CD4-positive, alpha-beta memory T cell (primary cell): ENCODE results near the gene GPR153. TPM values are rescaled to one million over a fixed set of nuclear protein-coding genes. Genes with fewer than 3 reads are reported as not detected.

Experiments used
- CTCF ChIA-PET: fragments of 350-600 bp; sonication (Branson Sonifier 250); formaldehyde crosslinking; loops from one replicate; lab custom pipeline; 2021; ENCODE audit warnings: inconsistent platforms; ENCODE audit not compliant: partially characterized antibody; lab: Charles Lee
- POLR2A ChIA-PET: fragments of 350-600 bp; sonication (Branson Sonifier 250); formaldehyde crosslinking; loops from one replicate; lab custom pipeline; 2021; ENCODE audit not compliant: partially characterized antibody; lab: Charles Lee
- DNase-seq, 5 donors: peaks; one replicate each; pipeline versions ENCODE4 v3.0.0 to v3.0.0-alpha.2; 2020 to 2022; ENCODE audit warnings: mixed read lengths in 1 of 5
- H3K27ac ChIP-seq: one replicate; pipeline ENCODE4 v1.7.0; 2013; ENCODE audit warnings: low read depth, low read length
- H3K27me3 ChIP-seq: 2 replicates; pipeline ENCODE4 v1.7.0; 2013; ENCODE audit warnings: mild to moderate bottlenecking, low read length, moderate library complexity; ENCODE audit not compliant: insufficient read depth
- H3K36me3 ChIP-seq: 2 replicates; pipeline ENCODE4 v1.7.0; 2013; ENCODE audit warnings: mild to moderate bottlenecking, low read length, moderate library complexity; ENCODE audit not compliant: insufficient read depth
- H3K4me1 ChIP-seq: 2 replicates; pipeline ENCODE4 v1.7.0; 2013; ENCODE audit warnings: mild to moderate bottlenecking, low read length, moderate library complexity; ENCODE audit not compliant: insufficient read depth
- H3K4me3 ChIP-seq, 2 donors: one replicate each; pipeline ENCODE4 v1.7.0; 2013; ENCODE audit warnings: low read length in 2 of 2, mild to moderate bottlenecking in 1 of 2
- H3K9me3 ChIP-seq, 2 donors: one replicate each; pipeline ENCODE4 v1.7.0; 2013; ENCODE audit warnings: low read length in 2 of 2, control low read depth in 1 of 2; ENCODE audit not compliant: control insufficient read depth in 1 of 2
- H3K27ac Mint-ChIP-seq, 7 donors: one replicate each; pipeline ENCODE4 v1.8.0; 2020 to 2021; ENCODE audit warnings: mixed read lengths in 7 of 7, mild to moderate bottlenecking in 6 of 7, inconsistent platforms in 3 of 7, moderate library complexity in 3 of 7
- H3K27me3 Mint-ChIP-seq, 2 donors: one replicate each; pipeline ENCODE4 v1.8.0; 2020 to 2021; ENCODE audit warnings: mixed read lengths in 2 of 2
- H3K36me3 Mint-ChIP-seq, 2 donors: one replicate each; pipeline ENCODE4 v1.8.0; 2020 to 2021; ENCODE audit warnings: mixed read lengths in 2 of 2, inconsistent platforms in 1 of 2, mild to moderate bottlenecking in 1 of 2
- H3K4me1 Mint-ChIP-seq, 4 donors: one replicate each; pipeline ENCODE4 v1.8.0; 2020 to 2021; ENCODE audit warnings: mixed read lengths in 4 of 4, mild to moderate bottlenecking in 1 of 4
- H3K4me3 Mint-ChIP-seq, 8 donors: one replicate each; pipeline ENCODE4 v1.8.0; 2020 to 2021; ENCODE audit warnings: mixed read lengths in 8 of 8, mild to moderate bottlenecking in 7 of 8, moderate library complexity in 6 of 8, inconsistent platforms in 3 of 8
- H3K9me3 Mint-ChIP-seq, 8 donors: one replicate each; pipeline ENCODE4 v1.8.0; 2020 to 2021; ENCODE audit warnings: mixed read lengths in 8 of 8, mild to moderate bottlenecking in 5 of 8, inconsistent platforms in 3 of 8, moderate library complexity in 1 of 8
- intact Hi-C: fragments of 100-400 bp; cut with micrococcal nuclease; formaldehyde crosslinking; loops from one replicate; pipeline ENCODE4 v1.15.1; 2023
- polyA plus RNA-seq, 2 donors: library from polyadenylated mRNA; unstranded; fragments of 300-500 nt; fragmentation: Illumina TruSeq; gene quantifications; one replicate each; pipeline ENCODE4 v1.2.3, GENCODE V29; 2021
- total RNA-seq, 2 experiments: library from RNA; stranded (reverse); gene quantifications; one replicate each; pipeline ENCODE4 v1.2.3, GENCODE V29; 2021

GPR153 gene
- total and polyA plus RNA-seq, 4 experiments from 2014 or later: 0.32 to 0.33 TPM; not detected in 2

GRCh38 chr1:6286266-6286665 lies 25.4 kb upstream of the GPR153 start:
- Mint-ChIP-seq H3K4me1 (no peaks in the 10 kb centered on the region), H3K36me3 (no peaks in the 10 kb centered on the region), H3K4me3 (no peak overlapping the region), H3K27me3 (no peaks in the 10 kb centered on the region), H3K27ac (no peak overlapping the region), H3K9me3 (no peaks in the 10 kb centered on the region)
- Histone ChIP-seq H3K4me1 (no peaks in the 10 kb centered on the region), H3K27ac (no peak overlapping the region), H3K27me3 (no peaks in the 10 kb centered on the region), H3K9me3 (no peaks in the 10 kb centered on the region), H3K4me3 (no peak overlapping the region), H3K36me3 (no peaks in the 10 kb centered on the region)
- intact Hi-C loops: no loop called here
- DNase-seq: no peak
- POLR2A ChIA-PET: no interaction called here
- CTCF ChIA-PET: no interaction called here

GRCh38 chr1:6285336-6285735 lies 24.4 kb upstream of the GPR153 start:
- H3K27ac Mint-ChIP-seq: no peak overlapping the region
- no peaks in the 10 kb centered on the region for H3K4me1 ChIP-seq
- H3K9me3 ChIP-seq: no peaks in the 10 kb centered on the region
- H3K4me1 Mint-ChIP-seq: no peaks in the 10 kb centered on the region
- H3K27me3 ChIP-seq: no peaks in the 10 kb centered on the region
- no peaks in the 10 kb centered on the region for H3K27me3 Mint-ChIP-seq
- intact Hi-C loops: no loop called here
- no peak overlapping the region for H3K27ac ChIP-seq
- no peak overlapping the region for H3K4me3 ChIP-seq
- CTCF ChIA-PET: no interaction called here
- no peak overlapping the region for H3K4me3 Mint-ChIP-seq
- H3K9me3 Mint-ChIP-seq: no peaks in the 10 kb centered on the region
- DNase-seq: no peak
- H3K36me3 Mint-ChIP-seq: no peaks in the 10 kb centered on the region
- POLR2A ChIA-PET: no interaction called here
- no peaks in the 10 kb centered on the region for H3K36me3 ChIP-seq

GRCh38 chr1:6282577-6283270 lies 21.8 kb upstream of the GPR153 start:
- Histone ChIP-seq H3K4me3 (no peak overlapping the region), H3K27me3 (no peaks in the 10 kb centered on the region), H3K27ac (no peak overlapping the region), H3K4me1 (no peaks in the 10 kb centered on the region), H3K36me3 (no peaks in the 10 kb centered on the region), H3K9me3 (no peaks in the 10 kb centered on the region)
- ChIA-PET CTCF (interaction anchor here (1.0 kb wide), 1 partner anchor 155 kb away, joined by 3 read pairs; no protein-coding TSS in a partner anchor), POLR2A (no interaction called here)
- no peak for DNase-seq
- Mint-ChIP-seq H3K36me3 (peaks cover 0 to 4% of the 10 kb centered on the region in 2 donors), H3K27me3 (no peaks in the 10 kb centered on the region), H3K9me3 (no peaks in the 10 kb centered on the region), H3K27ac (no peak overlapping the region), H3K4me1 (no peaks in the 10 kb centered on the region), H3K4me3 (no peak overlapping the region)
- intact Hi-C loops: no loop called here

- H3K27ac Mint-ChIP-seq: no peak overlapping the region
- intact Hi-C loops: no loop called here
Observed at GRCh38 chr1:6281511-6282402, 20.9 kb upstream of the GPR153 start.

GRCh38 chr1:6280761-6281451 lies 20.0 kb upstream of the GPR153 start:
- no peak overlapping the region for H3K4me3 ChIP-seq
- DNase-seq: no peak
- POLR2A ChIA-PET: no interaction called here
- H3K36me3 Mint-ChIP-seq: peaks cover 0 to 7% of the 10 kb centered on the region in 2 donors
- no peaks in the 10 kb centered on the region for H3K4me1 ChIP-seq
- H3K27ac ChIP-seq: no peak overlapping the region
- intact Hi-C loops: no loop called here
- H3K9me3 Mint-ChIP-seq: no peaks in the 10 kb centered on the region
- H3K27ac Mint-ChIP-seq: no peak overlapping the region
- no peaks in the 10 kb centered on the region for H3K36me3 ChIP-seq
- H3K27me3 ChIP-seq: no peaks in the 10 kb centered on the region
- no peaks in the 10 kb centered on the region for H3K27me3 Mint-ChIP-seq
- H3K4me3 Mint-ChIP-seq: no peak overlapping the region
- CTCF ChIA-PET: interaction anchor here (1.3 kb wide), 1 partner anchor 34 kb away, joined by 3 read pairs; no protein-coding TSS in a partner anchor
- H3K9me3 ChIP-seq: no peaks in the 10 kb centered on the region
- no peaks in the 10 kb centered on the region for H3K4me1 Mint-ChIP-seq

More at GRCh38 chr1:6281511-6282402, 20.9 kb upstream of the GPR153 start:
- CTCF ChIA-PET: interaction anchor here (1.0 to 1.3 kb wide), 2 partner anchors 35 to 156 kb away, joined by 3 read pairs; no protein-coding TSS in a partner anchor
- no peak overlapping the region for H3K4me3 ChIP-seq
- H3K9me3 Mint-ChIP-seq: no peaks in the 10 kb centered on the region
- no peak for DNase-seq
- H3K4me3 Mint-ChIP-seq: no peak overlapping the region
- H3K27me3 ChIP-seq: no peaks in the 10 kb centered on the region
- no peaks in the 10 kb centered on the region for H3K36me3 ChIP-seq
- no peaks in the 10 kb centered on the region for H3K4me1 ChIP-seq
- H3K27me3 Mint-ChIP-seq: no peaks in the 10 kb centered on the region
- no peaks in the 10 kb centered on the region for H3K9me3 ChIP-seq
- H3K4me1 Mint-ChIP-seq: no peaks in the 10 kb centered on the region
- H3K27ac ChIP-seq: no peak overlapping the region
- POLR2A ChIA-PET: no interaction called here
- peaks cover 0 to 7% of the 10 kb centered on the region in 2 donors for H3K36me3 Mint-ChIP-seq

GRCh38 chr1:6279613-6280383 lies 18.9 kb upstream of the GPR153 start:
- H3K4me3 ChIP-seq: no peak overlapping the region
- H3K36me3 ChIP-seq: no peaks in the 10 kb centered on the region
- H3K4me3 Mint-ChIP-seq: no peak overlapping the region
- no peak overlapping the region for H3K27ac Mint-ChIP-seq
- no peak overlapping the region for H3K27ac ChIP-seq
- H3K9me3 ChIP-seq: no peaks in the 10 kb centered on the region
- H3K36me3 Mint-ChIP-seq: peaks cover 0 to 7% of the 10 kb centered on the region in 2 donors
- no peaks in the 10 kb centered on the region for H3K4me1 ChIP-seq
- CTCF ChIA-PET: no interaction called here
- intact Hi-C loops: no loop called here
- POLR2A ChIA-PET: no interaction called here
- no peak for DNase-seq
- no peaks in the 10 kb centered on the region for H3K27me3 ChIP-seq
- H3K27me3 Mint-ChIP-seq: no peaks in the 10 kb centered on the region
- H3K9me3 Mint-ChIP-seq: no peaks in the 10 kb centered on the region
- no peaks in the 10 kb centered on the region for H3K4me1 Mint-ChIP-seq
